Pulmonary artery endothelial cell (primary cell): Measurements from ENCODE around the gene LIMS1. TPM values are rescaled to one million over a fixed set of nuclear protein-coding genes. Genes with fewer than 3 reads are reported as not detected.
"Not testable (repeated sequence)": the region's sequence is repeated elsewhere in the genome, so short reads cannot be mapped to it uniquely, and the experiment has no call there.

Experiments
- DNase-seq: peaks from one replicate; pipeline ENCODE4 v3.0.0-alpha.2; 2011; ENCODE audit warnings: low read depth, low spot score
- total RNA-seq: library from RNA; depleted of rRNA; stranded (reverse); fragments of >200 nt; gene quantifications from 2 replicates; pipeline ENCODE4 v1.2.3, GENCODE V29; 2014

LIMS1 gene, protein sequence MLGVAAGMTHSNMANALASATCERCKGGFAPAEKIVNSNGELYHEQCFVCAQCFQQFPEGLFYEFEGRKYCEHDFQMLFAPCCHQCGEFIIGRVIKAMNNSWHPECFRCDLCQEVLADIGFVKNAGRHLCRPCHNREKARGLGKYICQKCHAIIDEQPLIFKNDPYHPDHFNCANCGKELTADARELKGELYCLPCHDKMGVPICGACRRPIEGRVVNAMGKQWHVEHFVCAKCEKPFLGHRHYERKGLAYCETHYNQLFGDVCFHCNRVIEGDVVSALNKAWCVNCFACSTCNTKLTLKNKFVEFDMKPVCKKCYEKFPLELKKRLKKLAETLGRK
- total RNA-seq: 145 and 169 TPM in 2 replicates

DNA sequence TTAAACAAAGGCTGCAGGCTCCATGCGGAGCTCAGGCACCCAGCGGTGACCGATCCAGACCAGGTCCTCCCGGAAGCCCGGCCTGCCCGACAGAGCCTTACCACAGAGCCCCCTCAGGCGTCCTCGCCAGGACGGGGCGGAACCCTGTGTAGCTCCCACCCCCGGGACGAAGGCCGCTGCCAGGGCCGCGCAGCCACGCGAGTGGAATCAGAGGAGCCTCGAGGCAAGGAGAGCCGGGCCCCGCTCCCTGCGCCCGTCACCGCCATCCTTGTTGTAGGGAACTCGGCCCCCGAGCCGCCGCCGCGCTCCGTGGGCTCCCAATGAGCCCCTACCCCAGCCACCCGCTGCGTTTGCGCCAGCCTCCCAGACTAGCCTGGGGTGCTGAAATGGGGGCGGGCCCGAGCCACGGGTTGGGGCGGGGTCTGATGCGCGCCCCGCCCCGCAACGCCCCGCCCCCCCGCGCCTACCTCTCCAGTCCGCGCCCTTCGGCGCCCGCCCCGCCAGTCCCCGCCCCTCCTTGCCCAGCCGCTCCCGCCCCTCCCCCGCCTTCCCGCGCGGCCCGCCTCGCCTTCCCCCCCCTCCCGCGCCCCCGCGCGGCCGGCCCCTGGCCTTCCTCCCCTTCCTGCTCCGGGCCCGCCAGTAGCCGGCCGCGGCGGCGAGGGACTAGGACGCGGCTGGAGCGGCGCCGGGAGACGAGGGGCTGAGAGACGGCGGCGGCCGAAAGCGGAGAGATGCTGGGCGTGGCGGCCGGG, at the start of gene LIMS1:
Gene LIMS1, plus strand, starts transcription at position 639 of the 752 bp plus-strand sequence. Its CDS starts 93 bp downstream, at position 732.
- peak; percentile 63 for DNase-seq

DNA sequence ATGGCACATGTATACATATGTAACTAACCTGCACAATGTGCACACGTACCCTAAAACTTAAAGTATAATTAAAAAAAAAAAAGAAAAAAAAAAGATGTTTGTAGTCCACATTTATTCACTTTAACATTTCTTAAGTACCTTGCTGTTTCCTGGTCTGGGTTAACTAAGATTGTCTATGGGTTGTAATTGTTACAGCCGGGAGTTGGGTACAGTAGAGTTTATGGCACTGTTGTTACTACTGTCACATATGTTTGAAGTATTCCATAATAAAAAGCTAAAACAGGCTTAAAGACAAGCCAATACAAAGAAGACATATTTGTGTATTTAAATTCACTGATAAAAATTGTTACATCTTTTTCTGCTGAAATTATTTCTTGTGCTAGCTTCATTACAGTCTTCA, 49.0 kb upstream of the LIMS1 start:
- no peak for DNase-seq

DNA sequence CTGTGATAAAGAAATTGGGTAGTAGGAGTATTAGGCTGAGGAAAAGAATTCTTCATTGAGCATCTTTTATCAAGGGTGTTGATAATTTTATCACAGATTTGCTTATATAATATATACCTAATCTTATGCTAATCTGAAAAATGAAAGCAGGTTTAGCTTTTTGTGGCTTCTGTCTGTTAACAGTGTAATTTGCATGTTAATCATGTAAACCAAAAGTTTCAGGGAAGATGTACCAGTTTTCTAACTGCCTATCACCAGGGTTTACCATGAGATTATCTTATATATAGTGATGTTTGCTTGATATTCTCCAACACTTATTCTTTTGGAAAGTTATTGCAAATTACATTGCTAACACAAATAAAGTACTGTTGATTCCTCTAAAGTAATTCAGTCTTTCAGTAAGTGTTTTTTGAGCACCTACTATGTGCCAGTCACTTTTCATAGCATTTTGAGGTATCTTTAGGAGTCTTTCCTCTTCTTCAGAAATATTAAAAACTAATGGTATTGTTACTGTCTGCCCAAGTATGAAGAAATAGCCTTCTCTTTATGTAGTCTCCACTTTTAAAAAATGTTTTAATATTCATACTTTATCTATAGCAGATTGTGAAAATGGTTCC, 43.7 kb upstream of the LIMS1 start:
- no peak for DNase-seq

DNA sequence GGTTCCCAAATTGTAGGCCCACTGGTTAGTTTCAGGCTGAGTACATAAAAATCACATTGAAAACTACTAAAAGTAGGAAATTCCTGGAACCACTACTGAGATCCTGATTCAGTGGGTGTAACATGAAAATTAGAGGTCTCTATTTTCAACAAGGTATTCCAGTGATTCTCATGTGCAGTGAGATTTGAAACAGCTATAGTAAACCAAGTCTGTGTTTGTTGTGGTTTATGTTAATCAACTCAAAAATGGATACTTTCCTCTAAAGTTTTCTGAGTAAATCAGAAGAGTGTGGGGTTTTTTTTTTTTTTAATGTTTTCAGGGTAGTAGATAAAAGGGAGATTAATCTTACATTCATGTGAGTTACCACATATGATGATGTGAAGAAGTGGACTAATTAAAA, 42.4 kb upstream of the LIMS1 start:
- no peak for DNase-seq

DNA sequence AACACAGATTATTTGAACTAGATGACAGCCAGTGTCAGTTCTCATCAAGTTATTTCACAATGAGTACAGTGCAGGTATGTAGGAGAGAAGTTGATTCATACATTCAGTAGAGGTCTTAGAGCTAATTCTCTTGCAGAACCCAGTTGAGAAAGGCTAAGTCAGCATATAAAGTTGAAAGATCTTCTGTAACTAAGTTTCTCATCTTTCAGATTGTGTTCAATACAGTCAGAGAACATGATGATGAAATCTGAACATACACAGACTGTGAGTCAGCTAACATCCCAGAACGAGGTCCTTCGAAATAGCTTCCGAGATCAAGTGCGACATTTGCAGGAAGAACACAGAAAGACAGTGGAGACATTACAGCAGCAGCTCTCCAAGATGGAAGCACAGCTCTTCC, 41.9 kb upstream of the LIMS1 start:
- DNase-seq: no peak

DNA sequence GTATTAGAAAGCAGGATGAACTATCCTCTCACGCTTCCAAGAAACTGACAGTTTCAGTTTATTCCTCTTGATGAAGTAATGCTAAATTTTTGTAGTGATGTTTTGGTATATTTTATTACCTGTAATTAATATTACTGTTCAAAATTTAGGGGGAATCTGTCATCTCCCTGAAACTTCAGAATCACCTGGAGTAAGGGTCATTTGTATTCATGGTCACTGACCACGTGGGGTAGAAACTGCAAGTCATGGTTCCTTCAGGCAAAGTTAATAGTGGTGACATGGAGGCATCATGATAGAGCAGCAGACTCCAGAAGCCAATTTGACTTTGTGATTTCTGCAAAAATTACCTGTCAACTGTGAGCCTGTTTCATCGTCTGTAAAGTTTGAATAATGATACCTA, 38.1 kb upstream of the LIMS1 start:
- DNase-seq: not testable (repeated sequence)

DNA sequence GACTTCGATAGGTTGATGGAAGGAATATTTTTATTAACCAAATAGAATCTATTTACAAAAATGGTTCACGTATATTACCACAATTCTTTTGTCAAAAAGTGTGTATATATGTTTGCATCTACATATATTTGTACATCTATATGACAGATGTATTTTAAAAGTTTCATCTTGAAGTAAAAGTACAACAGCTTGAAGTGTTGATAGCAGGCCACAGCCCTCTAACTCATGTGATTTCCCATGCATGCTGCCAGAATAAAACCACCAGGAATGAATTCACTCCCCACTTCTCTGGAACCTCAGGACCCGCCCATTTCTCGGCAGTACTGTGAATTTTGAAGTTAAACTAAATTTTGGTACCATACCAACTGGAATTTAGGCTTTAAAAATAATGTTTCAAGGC, 26.6 kb upstream of the LIMS1 start:
- DNase-seq: not testable (repeated sequence)

DNA sequence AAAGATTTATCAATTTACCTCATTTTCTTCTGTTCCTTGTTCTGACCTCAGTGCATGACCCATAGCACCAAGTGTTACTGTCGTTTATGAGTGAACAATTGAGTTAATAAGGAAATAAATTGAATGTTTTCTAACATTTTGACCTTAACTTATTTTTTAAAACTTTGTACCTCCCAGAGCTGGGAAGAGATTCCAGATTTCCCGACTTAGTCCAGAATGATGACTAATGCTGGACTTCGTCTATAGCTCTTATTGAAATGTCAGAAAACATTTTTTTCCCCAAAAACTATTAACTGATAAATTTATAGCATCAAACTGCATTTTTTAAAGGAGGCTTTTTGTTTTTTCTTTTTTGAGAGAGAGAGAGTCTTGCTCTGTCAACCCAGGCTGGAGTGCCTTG, 21.8 kb upstream of the LIMS1 start:
- DNase-seq: not testable (repeated sequence)

DNA sequence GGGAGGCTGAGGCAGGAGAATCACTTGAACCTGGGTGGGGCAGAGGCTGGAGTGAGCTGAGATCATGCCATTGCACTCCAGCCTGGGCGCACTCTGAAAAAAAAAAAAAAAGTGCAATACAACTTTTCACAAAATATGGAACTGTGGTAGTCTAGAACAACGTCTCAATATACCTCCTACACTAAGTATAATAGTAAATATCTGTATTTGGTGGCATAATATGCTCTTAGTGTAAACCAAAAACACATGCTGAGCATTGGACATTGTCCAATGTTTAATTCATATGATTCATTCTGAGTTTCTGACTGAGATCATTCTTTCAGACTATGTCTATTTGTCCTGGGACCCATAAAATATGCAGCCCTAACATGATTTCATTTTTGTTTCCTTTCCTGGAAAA, 19.8 kb upstream of the LIMS1 start:
- DNase-seq: not testable (repeated sequence)

DNA sequence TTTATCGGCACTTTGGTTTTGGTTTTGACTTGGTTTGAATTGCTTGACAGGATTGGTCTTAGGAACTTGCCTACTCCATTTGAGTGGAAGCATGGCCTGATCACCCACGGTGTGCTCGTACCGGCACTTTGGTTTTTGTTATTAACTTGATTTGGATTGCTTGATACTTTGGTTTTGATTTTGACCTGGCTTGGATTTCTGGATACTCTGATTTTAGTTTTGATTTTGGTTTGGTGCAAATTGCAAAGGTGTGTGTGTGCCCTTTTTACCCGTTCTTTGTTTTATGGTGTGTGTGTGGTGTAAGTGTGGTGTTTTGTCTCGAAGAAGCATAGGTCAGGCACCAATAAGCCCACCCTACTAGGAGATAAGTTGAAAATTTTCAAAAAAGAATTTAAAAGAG, 9.6 kb upstream of the LIMS1 start:
- not testable (repeated sequence) for DNase-seq

DNA sequence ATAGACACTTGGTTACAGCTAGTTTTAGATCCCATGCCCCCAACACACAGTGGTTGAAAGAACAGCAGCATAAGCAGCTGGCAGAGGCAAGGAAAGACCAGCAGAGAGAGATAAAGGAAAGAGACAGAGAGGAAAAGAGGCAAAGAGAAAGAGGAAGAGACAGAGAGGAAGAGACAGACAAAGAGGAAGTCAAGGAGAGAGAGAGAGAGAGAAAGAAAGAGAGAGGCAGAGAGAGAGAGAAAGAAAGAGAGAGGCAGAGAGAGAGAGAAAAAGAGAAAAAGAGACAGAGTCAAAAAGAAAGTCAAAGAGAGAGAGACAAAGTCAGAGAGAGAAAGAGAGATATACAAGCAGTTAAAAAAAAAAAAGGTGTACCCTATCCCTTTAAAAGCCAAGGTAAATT, 9.0 kb upstream of the LIMS1 start:
- not testable (repeated sequence) for DNase-seq

DNA sequence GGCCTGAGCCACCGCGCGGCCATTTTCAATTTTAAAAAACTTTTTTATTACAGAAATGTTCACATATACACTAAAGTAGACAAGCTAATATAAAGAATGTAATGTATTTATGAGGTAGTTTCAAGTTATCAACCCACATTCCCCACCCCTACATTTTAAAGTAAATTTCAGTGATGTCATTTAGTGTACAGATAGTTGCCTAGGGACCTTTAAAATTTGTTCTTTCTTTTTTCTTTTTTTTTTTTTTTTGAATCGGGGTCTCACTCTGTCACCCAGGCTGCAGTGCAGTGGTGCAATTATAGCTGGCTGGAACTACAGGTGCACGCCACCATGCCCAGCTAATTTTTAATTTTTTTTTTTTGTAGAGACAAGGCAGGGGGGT, 2.6 kb upstream of the LIMS1 start:
- DNase-seq: no peak

DNA sequence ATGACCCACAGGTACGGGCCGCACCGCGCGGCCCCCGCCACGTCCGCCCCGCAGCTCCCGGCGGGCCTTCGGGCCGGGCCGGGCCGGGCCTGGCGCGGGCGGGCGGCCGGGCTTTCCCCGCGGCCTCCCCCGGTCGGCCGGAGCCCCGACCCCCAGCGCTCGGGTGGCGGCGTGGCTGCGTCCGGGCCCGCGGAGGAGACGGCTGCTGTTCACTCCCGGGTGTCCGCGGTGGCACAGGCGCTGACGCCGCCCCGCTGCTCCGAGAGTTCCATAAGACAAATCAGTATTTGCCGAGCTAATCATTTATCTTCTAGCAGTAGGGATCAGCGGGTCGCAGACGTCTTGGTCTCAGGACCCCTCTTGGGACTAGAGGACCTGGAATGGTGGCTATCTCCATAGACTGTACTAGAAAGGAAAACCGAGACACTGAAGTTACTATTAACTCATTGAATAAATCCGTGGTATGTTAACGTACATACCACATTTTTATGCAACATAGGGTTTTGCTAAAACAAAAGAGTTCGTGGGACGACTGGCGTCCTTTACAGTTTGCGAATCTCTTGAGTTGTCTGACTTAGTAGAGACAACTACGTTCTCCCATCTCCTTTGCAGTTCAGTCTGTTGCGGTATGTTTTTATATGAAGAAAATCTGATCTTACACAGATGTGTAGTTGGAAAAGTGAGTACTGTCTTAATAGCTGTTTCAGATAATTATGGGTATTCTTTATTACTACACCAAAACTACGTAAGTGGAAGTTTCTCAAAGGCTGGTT, 500 bp downstream of the LIMS1 start:
- no peak for DNase-seq

DNA sequence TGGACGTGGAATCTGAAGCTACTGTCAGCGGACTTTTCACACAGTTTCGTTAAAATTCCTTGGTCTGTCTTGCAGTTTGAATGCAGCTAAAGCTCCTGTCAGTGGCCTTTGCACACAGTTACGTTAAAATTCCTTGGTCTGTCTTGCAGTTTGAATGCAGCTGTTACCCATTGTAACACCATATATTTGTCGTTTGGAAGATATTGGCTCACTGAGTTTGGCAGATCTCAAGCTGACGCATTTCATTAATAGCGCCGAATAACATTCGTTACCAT, 1.0 kb downstream of the LIMS1 start:
- no peak for DNase-seq

DNA sequence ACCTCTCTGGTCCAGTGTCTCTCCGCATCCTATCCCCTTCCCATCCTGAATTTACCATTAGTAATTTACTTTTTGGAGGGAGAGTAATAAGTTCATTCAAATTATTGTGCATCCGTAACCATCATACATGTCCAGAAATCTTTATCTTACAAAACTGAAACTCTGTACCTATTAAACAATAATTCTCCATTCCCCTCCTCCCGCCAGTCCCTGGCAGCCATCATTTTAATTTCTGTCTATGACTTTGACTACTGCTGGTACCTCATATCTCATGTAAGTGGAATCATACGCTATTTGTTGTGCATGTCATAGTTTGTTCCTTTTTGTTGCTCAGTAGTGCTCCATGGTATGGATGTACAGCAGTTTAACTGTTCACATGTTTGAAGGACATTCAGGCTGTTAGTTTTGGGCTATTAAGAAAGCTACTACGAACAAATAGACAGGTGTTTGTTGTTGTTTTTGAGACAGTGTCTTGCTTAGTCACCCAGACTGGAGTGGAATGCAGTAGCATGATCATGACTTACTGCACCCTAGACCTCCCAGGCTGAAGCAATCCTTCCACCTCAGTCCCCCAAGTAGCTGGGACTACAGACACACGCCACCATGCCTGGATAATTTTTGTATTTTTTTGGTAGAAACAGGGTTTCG, 2.0 kb downstream of the LIMS1 start:
- no peak for DNase-seq

DNA sequence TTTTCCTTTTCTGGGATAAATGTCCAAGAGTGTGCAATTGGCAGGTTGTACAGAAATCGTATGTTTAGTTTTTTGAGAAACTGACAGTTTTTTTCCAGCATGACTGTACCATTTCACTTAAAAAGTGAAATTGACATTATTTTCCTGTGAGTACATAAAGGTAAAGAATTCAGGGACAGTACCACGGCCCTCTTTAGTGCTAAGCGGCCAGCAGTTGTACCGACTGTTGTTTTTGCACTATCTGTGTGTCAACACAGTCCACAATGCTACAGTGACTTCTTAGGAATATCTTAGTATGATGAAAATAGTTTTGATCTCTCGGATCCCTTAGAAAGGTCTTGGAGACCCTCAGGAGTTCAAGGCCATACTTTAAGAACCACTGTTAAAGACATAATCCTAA, 2.6 kb downstream of the LIMS1 start:
- DNase-seq: no peak

DNA sequence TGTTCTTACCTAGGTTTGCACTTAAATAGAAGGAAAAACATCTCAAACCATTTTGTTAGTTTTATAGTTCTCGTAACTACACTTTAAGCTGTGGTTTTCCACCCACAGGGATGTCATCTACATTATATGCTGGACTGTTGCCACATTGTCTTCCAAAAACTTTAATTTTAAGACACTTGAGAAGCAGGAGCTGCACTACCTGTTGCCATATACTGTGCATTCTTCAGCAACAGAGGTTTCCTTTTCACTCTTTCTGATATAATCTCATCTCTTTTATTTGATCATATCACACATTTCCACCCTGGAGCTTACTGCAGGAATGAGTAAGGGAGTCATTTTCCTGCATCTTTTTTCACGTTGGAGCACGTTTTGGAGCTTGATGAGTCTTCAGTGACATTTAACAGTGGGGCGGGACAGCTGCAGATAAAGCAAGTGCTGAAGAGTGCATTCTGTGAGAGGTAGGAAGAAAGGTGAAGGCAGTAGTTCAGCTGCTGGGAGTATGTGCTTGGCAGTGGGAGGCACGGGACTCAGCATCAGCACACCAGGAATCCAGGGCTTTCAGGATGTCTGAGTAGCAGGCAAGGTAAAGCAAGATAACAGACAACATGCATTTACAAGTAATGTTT, 3.8 kb downstream of the LIMS1 start:
- no peak for DNase-seq

DNA sequence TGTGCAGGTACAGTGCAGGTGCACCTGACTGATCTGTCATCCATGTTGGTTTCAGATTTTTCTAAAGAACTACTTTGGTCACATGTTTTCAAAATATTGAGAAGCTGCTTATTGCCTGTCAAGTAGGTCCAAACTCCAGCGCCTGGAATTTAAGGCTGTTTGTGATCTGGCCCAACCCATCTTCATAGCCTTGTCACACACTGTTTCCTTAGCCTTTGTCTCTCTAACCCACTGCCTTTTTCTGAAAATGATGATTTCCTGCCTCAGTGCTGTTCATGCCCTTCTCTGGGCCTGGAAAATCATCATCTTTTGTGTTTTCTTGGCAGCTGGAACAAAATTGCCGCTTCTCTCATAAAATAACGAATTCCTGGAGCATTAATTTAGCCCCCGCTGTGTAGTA, 7.2 kb downstream of the LIMS1 start:
- DNase-seq: no peak

DNA sequence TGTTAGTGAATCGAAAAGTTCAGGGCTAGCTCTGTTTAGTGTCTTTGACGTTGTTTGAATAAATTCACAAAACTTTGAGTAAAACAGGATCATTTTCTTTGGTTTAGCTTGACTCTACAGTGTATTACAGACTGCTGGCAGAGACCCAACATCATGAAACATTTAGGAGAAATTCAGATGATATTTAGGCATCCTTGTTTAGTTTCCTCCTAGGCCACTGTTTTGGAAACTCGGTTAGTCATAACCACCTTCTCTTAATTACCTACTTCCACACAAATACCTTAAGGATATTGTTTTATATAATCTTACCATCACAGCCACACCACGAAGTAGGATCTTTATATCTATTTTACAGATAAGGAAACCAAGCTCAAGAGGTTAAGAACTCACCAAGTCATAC, 7.8 kb downstream of the LIMS1 start:
- DNase-seq: peak; percentile 37

DNA sequence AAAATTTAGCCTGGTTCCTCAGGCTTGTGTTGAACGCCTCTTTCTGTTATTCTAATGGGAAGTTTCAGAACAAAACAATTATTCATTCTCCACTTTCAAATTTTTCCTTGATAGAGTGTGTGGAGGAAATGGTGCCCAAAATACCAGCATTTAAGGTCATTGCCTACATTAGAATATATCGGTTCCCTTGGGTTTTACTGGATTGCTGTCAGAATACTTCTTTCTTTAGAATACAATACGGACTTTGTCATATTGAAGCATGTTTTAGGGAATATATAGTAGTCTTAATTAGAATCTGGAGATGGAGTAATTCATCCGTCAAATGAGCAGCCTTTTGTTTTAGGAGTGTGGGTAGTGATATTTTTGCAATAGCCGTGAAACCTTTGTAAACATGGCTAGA, 13.3 kb downstream of the LIMS1 start:
- no peak for DNase-seq
